Right atrium auricular region (tissue), 2 donors: ENCODE data around the gene GBF1. TPM values are rescaled to one million over a fixed set of nuclear protein-coding genes. Genes with fewer than 3 reads are reported as not detected.

ENCODE experiments used
- DNase-seq: peaks from one replicate; pipeline ENCODE4 v3.0.0-alpha.2; 2019; ENCODE audit warnings: low spot score
- H3K27ac ChIP-seq, 2 donors: fragments of 200-600 bp; sonication (generic); 1 replicate in 1 of 2; 2 replicates in 1 of 2; pipeline ENCODE4 v1.5.1; 2016 to 2019
- H3K27me3 ChIP-seq, 2 donors: fragments of 200-600 bp; sonication (generic); one replicate each; pipeline versions ENCODE4 v1.5.1 to v1.6.0; 2017 to 2019
- H3K36me3 ChIP-seq: fragments of 200-600 bp; sonication (generic); one replicate; pipeline ENCODE4 v1.5.1; 2016
- H3K4me1 ChIP-seq, 2 donors: fragments of 200-600 bp; sonication (generic); one replicate each; pipeline versions ENCODE4 v1.5.1 to v1.6.0; 2017 to 2019
- H3K4me3 ChIP-seq, 2 donors: fragments of 200-600 bp; sonication (generic); 1 replicate in 1 of 2; 2 replicates in 1 of 2; pipeline ENCODE4 v1.5.1; 2017 to 2019; ENCODE audit warnings: mild to moderate bottlenecking in 1 of 2, moderate library complexity in 1 of 2
- H3K9me3 ChIP-seq, 2 donors: fragments of 200-600 bp; sonication (generic); one replicate each; pipeline ENCODE4 v1.5.1; 2019
- total RNA-seq, 2 donors: library from RNA; depleted of rRNA; stranded (reverse); fragments of >200 nt; gene quantifications; one replicate each; pipeline ENCODE4 v1.1.0, GENCODE V29; 2016
- TF ChIP-seq, protein P1 (sequence below), 2 donors: fragments of 200-600 bp; sonication (generic); IDR thresholded peaks; one replicate each; pipeline ENCODE4 v1.5.1; 2019; ENCODE audit warnings: antibody characterized with exemption in 2 of 2

Gene GBF1
- total RNA-seq, 2 donors from 2014 or later: 38.5 to 38.9 TPM

DNA sequence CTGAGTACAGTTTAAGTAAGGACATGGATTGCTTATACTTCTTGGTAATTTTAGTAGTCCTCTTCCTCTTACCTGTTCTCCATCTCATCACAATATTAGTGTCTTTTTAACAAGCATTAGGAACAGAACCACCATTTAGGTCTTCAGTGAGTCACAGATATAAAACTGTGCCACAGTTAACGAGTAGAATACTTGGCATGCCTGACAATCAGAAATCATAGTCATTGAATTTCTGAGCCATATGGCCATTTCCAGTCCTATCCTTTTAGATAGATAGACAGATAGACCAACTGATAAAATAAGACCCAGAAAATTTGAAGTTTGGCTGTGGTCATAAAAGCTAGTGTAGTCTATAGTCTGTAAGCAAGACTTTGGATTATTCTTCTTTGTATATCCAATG is 71.1 kb downstream of the GBF1 start:
- TF ChIP-seq, protein P1, sequence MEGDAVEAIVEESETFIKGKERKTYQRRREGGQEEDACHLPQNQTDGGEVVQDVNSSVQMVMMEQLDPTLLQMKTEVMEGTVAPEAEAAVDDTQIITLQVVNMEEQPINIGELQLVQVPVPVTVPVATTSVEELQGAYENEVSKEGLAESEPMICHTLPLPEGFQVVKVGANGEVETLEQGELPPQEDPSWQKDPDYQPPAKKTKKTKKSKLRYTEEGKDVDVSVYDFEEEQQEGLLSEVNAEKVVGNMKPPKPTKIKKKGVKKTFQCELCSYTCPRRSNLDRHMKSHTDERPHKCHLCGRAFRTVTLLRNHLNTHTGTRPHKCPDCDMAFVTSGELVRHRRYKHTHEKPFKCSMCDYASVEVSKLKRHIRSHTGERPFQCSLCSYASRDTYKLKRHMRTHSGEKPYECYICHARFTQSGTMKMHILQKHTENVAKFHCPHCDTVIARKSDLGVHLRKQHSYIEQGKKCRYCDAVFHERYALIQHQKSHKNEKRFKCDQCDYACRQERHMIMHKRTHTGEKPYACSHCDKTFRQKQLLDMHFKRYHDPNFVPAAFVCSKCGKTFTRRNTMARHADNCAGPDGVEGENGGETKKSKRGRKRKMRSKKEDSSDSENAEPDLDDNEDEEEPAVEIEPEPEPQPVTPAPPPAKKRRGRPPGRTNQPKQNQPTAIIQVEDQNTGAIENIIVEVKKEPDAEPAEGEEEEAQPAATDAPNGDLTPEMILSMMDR (IDR thresholded peaks at IDR 0.05): no peak
- no peaks in the 10 kb centered on the region for H3K9me3 ChIP-seq
- DNase-seq: no peak

DNA sequence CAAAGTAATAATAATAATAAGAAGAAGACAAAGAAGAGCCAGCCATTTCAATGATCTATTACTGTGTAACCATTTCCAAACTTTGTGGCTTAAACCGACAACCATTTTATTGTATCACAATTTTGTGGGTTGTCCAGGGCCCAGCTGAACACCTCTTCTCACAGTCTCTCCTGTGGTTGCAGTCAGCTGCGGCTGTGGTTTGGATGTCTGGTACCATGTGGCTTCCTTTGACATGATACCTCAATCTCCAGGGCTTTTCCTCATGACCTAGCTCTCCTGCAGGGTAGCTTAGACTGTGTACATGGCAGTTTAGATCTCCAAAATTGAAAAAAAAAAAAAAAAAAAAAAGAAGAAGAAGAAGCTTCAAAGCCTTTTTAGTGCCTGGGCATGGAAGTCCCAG is 77.6 kb downstream of the GBF1 start:
- H3K36me3 ChIP-seq: no peaks in the 10 kb centered on the region
- no peaks in the 10 kb centered on the region for H3K27me3 ChIP-seq
- TF ChIP-seq, protein P1 (IDR thresholded peaks at IDR 0.05): no peak
- no peak overlapping the region for H3K27ac ChIP-seq
- no peak overlapping the region for H3K4me3 ChIP-seq
- H3K4me1 ChIP-seq: peaks cover 0 to 14% of the 10 kb centered on the region in 2 donors
- DNase-seq: no peak
- no peaks in the 10 kb centered on the region for H3K9me3 ChIP-seq

More for the DNA sequence above, 71.1 kb downstream of the GBF1 start:
- Histone ChIP-seq H3K4me1 (peaks cover 0 to 22% of the 10 kb centered on the region in 2 donors), H3K4me3 (no peak overlapping the region), H3K27ac (no peak overlapping the region), H3K27me3 (no peaks in the 10 kb centered on the region), H3K36me3 (no peaks in the 10 kb centered on the region)

DNA sequence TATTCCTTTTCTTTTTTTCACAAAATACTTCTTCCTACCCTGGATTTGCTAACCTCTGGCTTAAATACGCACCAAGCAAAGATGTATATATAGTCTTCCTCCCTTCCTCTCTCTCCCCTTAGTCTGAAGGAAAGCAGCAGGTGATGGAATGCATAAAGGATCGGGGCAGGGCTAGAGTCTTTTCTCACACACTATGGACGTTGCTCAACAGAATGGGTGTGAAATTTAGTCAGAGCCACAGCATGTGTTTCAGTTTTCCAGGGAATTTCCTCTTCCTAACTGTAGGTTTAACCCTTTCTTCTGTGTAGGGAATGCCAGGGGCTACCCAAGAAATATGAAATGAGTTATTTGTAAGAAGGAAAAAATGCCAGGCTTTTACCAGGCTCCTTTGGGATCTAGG is 78.7 kb downstream of the GBF1 start:
- no peaks in the 10 kb centered on the region for H3K36me3 ChIP-seq
- H3K4me1 ChIP-seq: peaks cover 0 to 17% of the 10 kb centered on the region in 2 donors
- TF ChIP-seq, protein P1 (IDR thresholded peaks at IDR 0.05): no peak
- no peak overlapping the region for H3K27ac ChIP-seq
- no peak overlapping the region for H3K4me3 ChIP-seq
- H3K9me3 ChIP-seq: no peaks in the 10 kb centered on the region
- no peaks in the 10 kb centered on the region for H3K27me3 ChIP-seq
- DNase-seq: no peak

DNA sequence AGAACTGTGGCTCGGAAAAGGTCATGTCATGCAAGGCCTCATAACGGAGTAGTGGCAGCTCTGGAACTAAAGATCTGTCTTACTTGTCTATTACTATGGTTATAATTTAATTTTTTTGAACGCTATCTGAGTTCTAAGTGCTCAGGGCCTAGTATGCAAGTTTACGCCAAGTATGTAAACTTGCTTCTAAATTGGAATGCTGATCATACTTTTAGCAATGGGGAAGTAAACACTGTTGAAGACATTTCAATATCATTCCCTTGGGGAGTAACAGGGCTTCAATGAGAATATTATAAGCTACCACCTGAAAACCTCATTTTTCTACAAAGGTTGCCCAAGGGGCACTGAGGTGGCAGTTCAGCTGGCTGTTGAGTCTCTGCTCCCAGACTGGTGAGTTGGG is 80.7 kb downstream of the GBF1 start:
- H3K4me3 ChIP-seq: no peak overlapping the region
- H3K9me3 ChIP-seq: no peaks in the 10 kb centered on the region
- no peaks in the 10 kb centered on the region for H3K27me3 ChIP-seq
- no peak overlapping the region for H3K27ac ChIP-seq
- no peaks in the 10 kb centered on the region for H3K36me3 ChIP-seq
- DNase-seq: no peak
- TF ChIP-seq, protein P1 (IDR thresholded peaks at IDR 0.05): no peak
- peaks cover 0 to 17% of the 10 kb centered on the region in 2 donors for H3K4me1 ChIP-seq

DNA sequence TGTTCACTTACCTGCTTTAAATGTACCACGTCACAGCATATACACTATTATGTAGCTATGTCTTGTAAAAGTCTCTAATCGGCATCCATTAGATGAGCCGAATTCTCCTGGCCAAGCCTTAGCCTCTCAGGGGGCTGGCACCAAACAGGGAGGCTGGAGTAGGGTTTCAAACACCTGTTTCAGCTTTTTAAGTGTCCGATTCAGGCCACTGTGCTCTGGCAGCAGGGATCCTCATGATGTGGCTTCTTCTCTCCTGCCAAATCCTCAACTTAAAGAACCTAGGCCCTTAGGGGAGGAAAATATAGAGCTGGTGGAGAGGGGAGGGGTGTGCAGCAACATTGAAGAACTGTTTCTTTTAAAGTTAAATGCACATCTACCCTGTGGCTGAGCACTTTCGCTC is 81.7 kb downstream of the GBF1 start:
- peaks cover 0 to 17% of the 10 kb centered on the region in 2 donors for H3K4me1 ChIP-seq
- H3K27me3 ChIP-seq: no peaks in the 10 kb centered on the region
- H3K27ac ChIP-seq: no peak overlapping the region
- H3K9me3 ChIP-seq: no peaks in the 10 kb centered on the region
- TF ChIP-seq, protein P1 (IDR thresholded peaks at IDR 0.05): no peak
- H3K4me3 ChIP-seq: no peak overlapping the region
- DNase-seq: no peak
- no peaks in the 10 kb centered on the region for H3K36me3 ChIP-seq

DNA sequence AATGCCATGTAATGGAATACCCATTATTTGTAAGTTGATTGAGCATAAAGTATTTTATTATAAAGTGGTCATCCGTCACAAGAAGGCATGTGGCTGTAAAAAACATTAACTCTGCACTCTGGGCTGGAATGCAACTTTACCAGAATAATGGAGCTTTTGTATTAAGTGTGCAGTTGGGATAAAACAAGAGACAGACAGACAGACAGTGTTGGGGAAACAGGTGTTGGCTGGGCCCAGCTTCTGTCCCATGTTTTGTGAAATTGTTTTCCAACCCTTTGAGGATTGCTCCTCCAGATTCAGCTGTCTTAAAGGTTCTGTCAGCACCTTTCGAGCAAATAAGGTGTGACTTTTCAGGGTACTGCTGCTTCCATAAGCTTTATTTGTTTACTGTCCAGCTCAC is 82.3 kb downstream of the GBF1 start:
- Histone ChIP-seq H3K4me1 (peaks cover 0 to 17% of the 10 kb centered on the region in 2 donors), H3K27ac (no peak overlapping the region), H3K36me3 (no peaks in the 10 kb centered on the region), H3K9me3 (no peaks in the 10 kb centered on the region), H3K27me3 (no peaks in the 10 kb centered on the region), H3K4me3 (no peak overlapping the region)
- DNase-seq: no peak
- TF ChIP-seq, protein P1 (IDR thresholded peaks at IDR 0.05): no peak
